HCT116 (cell line): ENCODE results near the gene CCDC183.

Source experiments
- CTCF ChIP-seq, 3 experiments: fragments of 200-600 bp in 1 of 3; sonication (generic) in 1 of 3; IDR thresholded peaks in 2 of 3; conservative IDR thresholded peaks in 1 of 3; 2 replicates each; pipeline ENCODE4 v1.5.1; 2012 to 2017; ENCODE audit warnings: low read depth in 2 of 3, low read length in 2 of 3, antibody characterized with exemption in 1 of 3, borderline replicate concordance in 1 of 3, control low read depth in 1 of 3, mild to moderate bottlenecking in 1 of 3, mixed read lengths in 1 of 3, mixed run types in 1 of 3, moderate library complexity in 1 of 3; ENCODE audit not compliant: insufficient read depth in 1 of 3
- EZH2 ChIP-seq: fragments of 200-600 bp; sonication (generic); IDR thresholded peaks from 2 replicates; pipeline ENCODE4 v1.6.1; 2017; ENCODE audit warnings: antibody characterized with exemption, mixed run types
- JUND ChIP-seq: IDR thresholded peaks from 2 replicates; pipeline ENCODE4 v1.6.1; 2012
- MAX ChIP-seq: IDR thresholded peaks from 2 replicates; pipeline ENCODE4 v1.6.1; 2012
- POLR2A ChIP-seq: IDR thresholded peaks from 2 replicates; pipeline ENCODE4 v1.7.0; 2011; ENCODE audit warnings: borderline replicate concordance; ENCODE audit not compliant: insufficient read depth, insufficient read length; ENCODE audit errors: extremely low read depth
- POLR2AphosphoS5 ChIP-seq: IDR thresholded peaks from 2 replicates; pipeline ENCODE4 v1.6.1; 2011; ENCODE audit warnings: mild to moderate bottlenecking, low read depth, low read length, moderate library complexity

- TF ChIP-seq POLR2A, result no peak
- TF ChIP-seq POLR2AphosphoS5, result no peak
- no peak for TF ChIP-seq MAX
- no peak for TF ChIP-seq CTCF (IDR thresholded peaks at IDR 0.05 in 2 of 3, conservative IDR thresholded peaks at IDR 0.05 in 1 of 3; ENCODE audit: borderline replicate concordance in 1 of 3, insufficient read depth in 1 of 3, low read depth in 2 of 3, low read length in 2 of 3)
- TF ChIP-seq JUND, result no peak
- TF ChIP-seq EZH2, result no peak
Observed at GRCh38 chr9:136856541-136857141, 60.5 kb downstream of the CCDC183 start.
